Activated CD4-positive, alpha-beta T cell treated with anti-CD3 and anti-CD28 coated beads, Interleukin-2, amount 10 ng/mL, durations not matched to agents 7 days and 5 days (primary cell): ENCODE results near the gene BMP8B. TPM values are rescaled to one million over a fixed set of nuclear protein-coding genes. Genes with fewer than 3 reads are reported as not detected.
"Not testable (repeated sequence)": the region's sequence is repeated elsewhere in the genome, so short reads cannot be mapped to it uniquely, and the experiment has no call there.

ENCODE experiments used
- CTCF ChIA-PET: fragments of 350-600 bp; sonication (Branson Sonifier 250); formaldehyde crosslinking; loops from one replicate; lab custom pipeline; 2021; ENCODE audit warnings: antibody characterized with exemption; lab: Charles Lee
- POLR2A ChIA-PET: fragments of 350-600 bp; sonication (Branson Sonifier 250); formaldehyde crosslinking; loops from one replicate; lab custom pipeline; 2021; ENCODE audit warnings: antibody characterized with exemption; lab: Charles Lee
- DNase-seq: peaks from one replicate; pipeline ENCODE4 v3.0.0-alpha.2; 2020
- H3K27ac Mint-ChIP-seq: one replicate; pipeline ENCODE4 v1.8.0; 2021; ENCODE audit warnings: mild to moderate bottlenecking, moderate library complexity, mixed read lengths
- H3K27me3 Mint-ChIP-seq: one replicate; pipeline ENCODE4 v1.8.0; 2021; ENCODE audit warnings: mixed read lengths
- H3K36me3 Mint-ChIP-seq: one replicate; pipeline ENCODE4 v1.8.0; 2021; ENCODE audit warnings: low read depth, mixed read lengths
- H3K4me1 Mint-ChIP-seq: one replicate; pipeline ENCODE4 v1.8.0; 2021; ENCODE audit warnings: mixed read lengths
- H3K4me3 Mint-ChIP-seq: one replicate; pipeline ENCODE4 v1.8.0; 2021; ENCODE audit warnings: mild to moderate bottlenecking, moderate library complexity, mixed read lengths
- H3K9me3 Mint-ChIP-seq: one replicate; pipeline ENCODE4 v1.8.0; 2021; ENCODE audit warnings: mixed read lengths
- total RNA-seq, 2 experiments: library from RNA; stranded (reverse); gene quantifications; one replicate each; pipeline ENCODE4 v1.2.3, GENCODE V29; 2021

The BMP8B gene
- total RNA-seq, 2 experiments from 2014 or later = 0.12 to 0.17 TPM

- DNase-seq = no peak
- H3K27me3 Mint-ChIP-seq = peaks cover 7% of the 10 kb centered on the region
- H3K9me3 Mint-ChIP-seq = no peaks in the 10 kb centered on the region
- no peak overlapping the region for H3K4me3 Mint-ChIP-seq
- ChIA-PET CTCF (interaction anchor here (0.6 kb wide), 1 partner anchor 1070 kb away, joined by 5 read pairs; no protein-coding TSS in a partner anchor), POLR2A (no interaction called here)
- no peak overlapping the region for H3K27ac Mint-ChIP-seq
- H3K4me1 Mint-ChIP-seq = peaks cover 13% of the 10 kb centered on the region
- H3K36me3 Mint-ChIP-seq = peaks cover 4% of the 10 kb centered on the region
Observed at GRCh38 chr1:39802496-39803260, 14.0 kb upstream of the BMP8B start.

DNA sequence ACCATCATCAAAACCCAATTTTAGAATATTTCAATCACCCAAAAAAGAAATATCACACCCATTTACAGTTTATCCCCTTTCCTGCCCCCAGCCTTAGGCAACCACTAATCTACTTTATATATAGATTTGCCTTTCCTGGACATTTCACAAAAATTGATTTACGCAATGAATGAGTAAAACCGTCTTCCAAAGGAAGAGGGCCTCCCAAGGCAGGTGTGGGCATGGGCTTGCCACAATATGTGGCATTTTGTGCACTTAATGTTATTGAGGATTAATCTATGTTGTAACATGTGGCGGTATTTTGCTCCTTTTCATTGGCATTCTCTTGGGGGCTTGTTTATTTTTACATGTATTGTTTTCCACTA is 11.8 kb upstream of the BMP8B start:
- Mint-ChIP-seq H3K4me3 (no peak overlapping the region), H3K27me3 (peaks cover 7% of the 10 kb centered on the region), H3K27ac (no peak overlapping the region), H3K36me3 (peaks cover 3% of the 10 kb centered on the region), H3K9me3 (no peaks in the 10 kb centered on the region), H3K4me1 (peaks cover 13% of the 10 kb centered on the region)
- POLR2A ChIA-PET = no interaction called here
- DNase-seq = no peak
- CTCF ChIA-PET = interaction anchor here (0.7 to 2.1 kb wide), 6 partner anchors 15 to 158 kb away, joined by 3 to 6 read pairs (median 3); partner anchors contain the start of gene PPIE

- H3K4me1 Mint-ChIP-seq = peaks cover 13% of the 10 kb centered on the region
- peak overlapping the region; percentile 94 for H3K27ac Mint-ChIP-seq
- H3K4me3 Mint-ChIP-seq = peak overlapping the region; percentile 35
- CTCF ChIA-PET = interaction anchor here (0.7 to 2.2 kb wide), 13 partner anchors 11 to 549 kb away, joined by 3 to 9 read pairs (median 3); partner anchors contain the start of genes BMP8B and PPIE
- POLR2A ChIA-PET = no interaction called here
- peak; percentile 55 for DNase-seq
- no peaks in the 10 kb centered on the region for H3K9me3 Mint-ChIP-seq
- peaks cover 6% of the 10 kb centered on the region for H3K27me3 Mint-ChIP-seq
- peaks cover 3% of the 10 kb centered on the region for H3K36me3 Mint-ChIP-seq
Observed at GRCh38 chr1:39799770-39800470, 11.3 kb upstream of the BMP8B start.

DNA sequence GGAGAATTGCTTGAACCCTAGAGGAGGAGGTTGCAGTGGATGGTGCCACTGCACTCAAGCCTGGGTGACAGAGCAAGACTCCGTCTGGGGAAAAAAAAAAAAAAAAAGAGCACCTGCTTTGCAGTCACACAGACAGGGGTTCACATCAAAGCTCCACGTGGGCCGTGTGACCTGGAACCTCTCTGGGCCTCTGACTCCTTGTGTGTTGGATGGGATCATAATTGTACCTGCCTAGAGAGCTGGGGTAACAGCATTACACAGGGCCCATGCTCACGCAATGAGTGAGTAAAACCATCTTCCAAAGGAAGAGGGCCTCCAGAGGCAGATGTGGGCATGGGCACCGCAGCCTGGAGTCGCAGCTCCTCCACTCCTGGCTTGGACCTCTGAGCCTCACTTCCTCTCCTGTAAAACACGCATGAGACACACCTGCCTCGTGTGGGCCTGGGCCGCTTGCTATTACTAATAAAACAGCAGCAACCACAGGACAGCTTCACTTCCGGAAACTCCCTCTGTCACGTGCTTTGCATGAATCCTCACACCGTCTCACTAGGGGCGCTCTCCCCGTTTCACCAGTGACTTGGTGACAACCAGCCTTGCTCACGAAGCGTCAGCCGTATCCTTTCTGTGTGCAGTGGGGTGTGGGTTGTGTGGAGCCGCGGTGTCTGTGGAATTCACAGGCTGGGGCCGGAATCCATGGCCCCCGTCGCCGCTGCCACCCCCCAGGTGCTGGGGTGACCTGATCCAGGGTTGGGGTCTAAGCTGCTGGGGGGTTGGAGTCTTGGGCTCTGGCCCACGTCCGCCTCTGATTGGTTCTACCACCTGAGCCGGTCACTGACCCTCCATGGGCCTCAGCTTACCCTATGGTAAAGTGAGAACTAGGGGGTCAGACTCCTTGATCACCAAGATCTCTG is 10.4 kb upstream of the BMP8B start:
- H3K27me3 Mint-ChIP-seq, H3K9me3 Mint-ChIP-seq, H3K36me3 Mint-ChIP-seq, POLR2A ChIA-PET: not testable (repeated sequence)
- Mint-ChIP-seq H3K27ac (peak overlapping the region; percentile 94), H3K4me1 (peaks cover 13% of the 10 kb centered on the region), H3K4me3 (peak overlapping the region; percentile 35)
- CTCF ChIA-PET = interaction anchor here (0.6 to 2.2 kb wide), 28 partner anchors 8 to 549 kb away, joined by 3 to 9 read pairs (median 4); partner anchors contain the start of genes BMP8B, CAP1 and PPIE
- DNase-seq = peak; percentile 87

- peaks cover 11% of the 10 kb centered on the region for H3K27me3 Mint-ChIP-seq
- H3K27ac Mint-ChIP-seq = no peak overlapping the region
- H3K36me3 Mint-ChIP-seq = peaks cover 3% of the 10 kb centered on the region
- CTCF ChIA-PET = no interaction called here
- POLR2A ChIA-PET = no interaction called here
- no peaks in the 10 kb centered on the region for H3K9me3 Mint-ChIP-seq
- no peak for DNase-seq
- peaks cover 18% of the 10 kb centered on the region for H3K4me1 Mint-ChIP-seq
- H3K4me3 Mint-ChIP-seq = no peak overlapping the region
Observed at GRCh38 chr1:39795651-39796050, 7.0 kb upstream of the BMP8B start.

DNA sequence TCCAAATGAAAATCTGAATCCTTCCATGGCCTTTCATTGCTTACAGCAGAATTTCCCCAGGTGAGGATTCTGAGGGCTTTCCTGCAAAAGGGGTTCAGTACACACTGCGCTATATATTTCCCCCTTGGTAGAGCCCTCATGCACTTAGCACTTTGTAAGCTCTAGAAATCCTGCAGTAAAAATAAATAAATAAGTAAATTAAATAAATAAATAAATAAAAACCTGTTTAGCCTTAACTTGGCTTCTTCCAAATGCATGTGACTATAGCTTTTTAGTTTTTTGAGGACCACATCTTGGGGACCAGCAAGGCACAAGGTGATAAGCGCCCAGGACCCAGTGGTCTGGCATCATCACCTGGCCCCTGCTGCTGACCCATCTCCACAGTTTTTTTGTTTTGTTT is 3.2 kb upstream of the BMP8B start:
- Mint-ChIP-seq H3K4me1 (peaks cover 7% of the 10 kb centered on the region), H3K36me3 (no peaks in the 10 kb centered on the region), H3K27me3 (peaks cover 30% of the 10 kb centered on the region), H3K27ac (no peak overlapping the region), H3K9me3 (no peaks in the 10 kb centered on the region), H3K4me3 (no peak overlapping the region)
- CTCF ChIA-PET = interaction anchor here (1.5 kb wide), 1 partner anchor 181 kb away, joined by 3 read pairs; no protein-coding TSS in a partner anchor
- no peak for DNase-seq
- POLR2A ChIA-PET = no interaction called here

GRCh38 chr1:39789571-39790110 is 976 bp upstream of the BMP8B start:
- peak overlapping the region; percentile 62 for H3K4me3 Mint-ChIP-seq
- no peak for DNase-seq
- no peaks in the 10 kb centered on the region for H3K36me3 Mint-ChIP-seq
- H3K9me3 Mint-ChIP-seq = no peaks in the 10 kb centered on the region
- POLR2A ChIA-PET = no interaction called here
- H3K27me3 Mint-ChIP-seq = peaks cover 37% of the 10 kb centered on the region
- H3K4me1 Mint-ChIP-seq = peaks cover 7% of the 10 kb centered on the region
- CTCF ChIA-PET = interaction anchor here (2.1 kb wide), 1 partner anchor 9 kb away, joined by 7 read pairs; no protein-coding TSS in a partner anchor
- H3K27ac Mint-ChIP-seq = peak overlapping the region; percentile 42

GRCh38 chr1:39788426-39788757 is 273 bp downstream of the BMP8B start:
- peaks cover 7% of the 10 kb centered on the region for H3K4me1 Mint-ChIP-seq
- ChIA-PET CTCF (interaction anchor here (2.1 kb wide), 1 partner anchor 10 kb away, joined by 7 read pairs; no protein-coding TSS in a partner anchor), POLR2A (no interaction called here)
- H3K9me3 Mint-ChIP-seq = no peaks in the 10 kb centered on the region
- H3K36me3 Mint-ChIP-seq = no peaks in the 10 kb centered on the region
- H3K27me3 Mint-ChIP-seq = peaks cover 34% of the 10 kb centered on the region
- no peak overlapping the region for H3K27ac Mint-ChIP-seq
- no peak for DNase-seq
- H3K4me3 Mint-ChIP-seq = no peak overlapping the region

- not testable (repeated sequence) for H3K4me3 Mint-ChIP-seq
Observed at GRCh38 chr1:39787964-39788363, 701 bp downstream of the BMP8B start.

DNA sequence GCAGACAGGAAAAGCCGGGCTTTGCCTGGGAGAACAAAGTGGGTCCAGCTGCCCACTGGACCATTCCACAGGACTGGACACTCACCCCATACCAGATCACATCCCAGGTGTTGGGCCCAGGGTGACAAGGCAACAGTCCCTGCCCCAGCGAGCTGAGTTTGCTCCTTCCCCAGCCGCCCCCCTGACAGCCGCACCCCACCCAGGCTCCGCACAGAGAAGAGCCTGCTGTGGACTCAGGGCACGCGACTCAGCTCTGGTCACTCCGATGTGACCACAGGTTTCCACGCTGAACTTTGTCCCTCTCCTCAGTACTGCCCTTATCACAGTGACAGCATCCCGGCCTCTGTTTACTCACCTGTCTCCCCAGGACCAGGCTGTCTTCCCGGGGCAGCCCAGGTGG is 1.2 kb downstream of the BMP8B start:
- H3K27me3 Mint-ChIP-seq = peaks cover 31% of the 10 kb centered on the region
- POLR2A ChIA-PET = no interaction called here
- peak overlapping the region; percentile 43 for H3K4me3 Mint-ChIP-seq
- H3K4me1 Mint-ChIP-seq = peaks cover 3% of the 10 kb centered on the region
- CTCF ChIA-PET = interaction anchor here (1.0 kb wide), 1 partner anchor 12 kb away, joined by 4 read pairs; no protein-coding TSS in a partner anchor
- no peaks in the 10 kb centered on the region for H3K9me3 Mint-ChIP-seq
- DNase-seq = no peak
- H3K27ac Mint-ChIP-seq = no peak overlapping the region
- no peaks in the 10 kb centered on the region for H3K36me3 Mint-ChIP-seq

More at GRCh38 chr1:39787964-39788363, 701 bp downstream of the BMP8B start:
- peaks cover 33% of the 10 kb centered on the region for H3K27me3 Mint-ChIP-seq
- POLR2A ChIA-PET, H3K4me1 Mint-ChIP-seq, H3K9me3 Mint-ChIP-seq, H3K36me3 Mint-ChIP-seq, DNase-seq, H3K27ac Mint-ChIP-seq: not testable (repeated sequence)
- CTCF ChIA-PET = interaction anchor here (2.1 kb wide), 1 partner anchor 11 kb away, joined by 7 read pairs; no protein-coding TSS in a partner anchor

GRCh38 chr1:39787108-39787375 is 1.6 kb downstream of the BMP8B start:
- peaks cover 31% of the 10 kb centered on the region for H3K27me3 Mint-ChIP-seq
- H3K36me3 Mint-ChIP-seq, H3K4me3 Mint-ChIP-seq, DNase-seq, POLR2A ChIA-PET, H3K27ac Mint-ChIP-seq, H3K9me3 Mint-ChIP-seq, H3K4me1 Mint-ChIP-seq: not testable (repeated sequence)
- CTCF ChIA-PET = interaction anchor here (1.0 kb wide), 1 partner anchor 12 kb away, joined by 4 read pairs; no protein-coding TSS in a partner anchor
